GM12878 (cell line): ENCODE measurements around the gene DDX27. TPM values are rescaled to one million over a fixed set of nuclear protein-coding genes. Genes with fewer than 3 reads are reported as not detected.

Experiments used
- ATAC-seq: fragments of 200-7000 bp; cut with Tn5 transposase; 3 replicates; pipeline ENCODE4 v1.9.1; 2020; ENCODE audit warnings: mild to moderate bottlenecking, moderate library complexity
- BruUV-seq: library from RNA; stranded (reverse); fragments of 400-500 nt; replicated peaks from 2 replicates; lab custom pipeline; 2021; lab: Mats Ljungman, UMichigan
- CTCF ChIA-PET: fragments of 300-600 bp; sonication (Branson Sonifier 250); formaldehyde crosslinking; extraction: SDS; loops from one replicate; lab custom pipeline; 2021; ENCODE audit warnings: inconsistent platforms; lab: Yijun Ruan, JAX
- POLR2A ChIA-PET: fragments of 350-600 bp; formaldehyde crosslinking; extraction: SDS; loops from one replicate; lab custom pipeline; 2021; ENCODE audit warnings: inconsistent platforms; lab: Charles Lee
- RAD21 ChIA-PET: fragments of 300-600 bp; sonication (Branson Sonifier 250); formaldehyde crosslinking; loops from one replicate; lab custom pipeline; 2023; ENCODE audit warnings: antibody characterized with exemption; ENCODE audit not compliant: unreplicated experiment; lab: Charles Lee
- SMC1A ChIA-PET: fragments of 300-600 bp; sonication (Branson Sonifier 250); formaldehyde crosslinking; loops from one replicate; lab custom pipeline; 2023; ENCODE audit not compliant: unreplicated experiment, uncharacterized antibody; lab: Charles Lee
- DNase-seq: peaks from one replicate; pipeline ENCODE4 v3.0.0-alpha.2; 2011; ENCODE audit warnings: low read depth, low spot score
- FAIRE-seq: peaks from 3 replicates; lab custom pipeline; 2011; peaks lifted over from hg19 to GRCh38; lab: Jason Lieb, UNC
- H2AFZ ChIP-seq: 2 replicates; pipeline ENCODE4 v1.6.0; 2011; ENCODE audit warnings: low read depth, low read length, control low read depth; ENCODE audit not compliant: control insufficient read depth
- H3K27ac ChIP-seq: 2 replicates; pipeline ENCODE4 v1.5.1; 2011; ENCODE audit warnings: control low read depth; ENCODE audit not compliant: control insufficient read depth, insufficient read depth
- H3K27me3 ChIP-seq, 2 experiments: replicated peaks in 1 of 2; 2 replicates each; pipeline versions ENCODE4 v1.6.0 to v1.6.1; 2011; ENCODE audit warnings: low read length in 1 of 2; ENCODE audit not compliant: control insufficient read depth in 2 of 2, insufficient read depth in 2 of 2
- H3K36me3 ChIP-seq, 2 experiments: 2 replicates each; pipeline ENCODE4 v1.5.1; 2011; ENCODE audit warnings: low read length in 1 of 2; ENCODE audit not compliant: control insufficient read depth in 2 of 2, insufficient read depth in 2 of 2
- H3K4me1 ChIP-seq: 2 replicates; pipeline ENCODE4 v1.6.1; 2011; ENCODE audit warnings: mild to moderate bottlenecking, low read length, moderate library complexity, mixed read lengths; ENCODE audit not compliant: control insufficient read depth, insufficient read depth
- H3K4me2 ChIP-seq: 2 replicates; pipeline ENCODE4 v1.6.0; 2011; ENCODE audit warnings: control low read depth; ENCODE audit not compliant: control insufficient read depth, insufficient read depth
- H3K4me3 ChIP-seq: fragments of 200-600 bp; sonication (generic); 2 replicates; pipeline ENCODE4 v1.5.1; 2016
- H3K79me2 ChIP-seq: 2 replicates; pipeline ENCODE4 v1.6.0; 2011; ENCODE audit warnings: low read length; ENCODE audit not compliant: control insufficient read depth, insufficient read depth
- H3K9ac ChIP-seq: 2 replicates; pipeline ENCODE4 v1.8.0; 2011; ENCODE audit warnings: low read length, control low read depth, mixed read lengths; ENCODE audit not compliant: control insufficient read depth, insufficient read depth
- H3K9me3 ChIP-seq: replicated peaks from 3 replicates; pipeline ENCODE4 v1.5.1; 2011; ENCODE audit warnings: mild to moderate bottlenecking, low read length; ENCODE audit not compliant: control insufficient read depth, insufficient read depth
- H4K20me1 ChIP-seq: 2 replicates; pipeline ENCODE4 v1.6.0; 2011; ENCODE audit not compliant: control insufficient read depth, insufficient read depth
- ATF3 ChIP-seq: IDR thresholded peaks from 2 replicates; pipeline ENCODE4 v1.6.1; 2011; ENCODE audit warnings: low read depth, mild to moderate bottlenecking, low read length, moderate library complexity, borderline replicate concordance; ENCODE audit errors: extremely low read depth
- BCL11A ChIP-seq: IDR thresholded peaks from 2 replicates; pipeline ENCODE4 v1.6.1; 2011; ENCODE audit warnings: low read depth, low read length
- CBX5 ChIP-seq: sonication (generic); IDR thresholded peaks from 2 replicates; pipeline ENCODE4 v1.6.1; 2016; ENCODE audit warnings: low read depth, moderate library complexity, mild to moderate bottlenecking, inconsistent platforms
- CHD2 ChIP-seq: IDR thresholded peaks from 2 replicates; pipeline ENCODE4 v1.6.1; 2011; ENCODE audit warnings: low read depth, low read length, improper control_type of control experiment, borderline replicate concordance
- CHD4 ChIP-seq: fragments of 200-600 bp; sonication (generic); IDR thresholded peaks from 2 replicates; pipeline ENCODE4 v1.6.1; 2016; ENCODE audit warnings: mild to moderate bottlenecking
- CREM ChIP-seq: IDR thresholded peaks from 2 replicates; pipeline ENCODE4 v1.6.1; 2014; ENCODE audit warnings: antibody characterized with exemption, low read depth
- EED ChIP-seq: sonication (generic); IDR thresholded peaks from 2 replicates; pipeline ENCODE4 v1.6.1; 2016; ENCODE audit warnings: antibody characterized with exemption, low read depth
- HSF1 ChIP-seq: fragments of 150-350 bp; IDR thresholded peaks from 2 replicates; pipeline ENCODE4 v1.6.1; 2014; ENCODE audit warnings: mild to moderate bottlenecking, low read depth, low read length
- PML ChIP-seq: IDR thresholded peaks from 2 replicates; pipeline ENCODE4 v1.6.1; 2012; ENCODE audit warnings: low read length, inconsistent platforms
- RBBP5 ChIP-seq: fragments of 200-600 bp; sonication (generic); conservative IDR thresholded peaks from 2 replicates; pipeline ENCODE4 v1.6.1; 2016
- RCOR1 ChIP-seq: conservative IDR thresholded peaks from 2 replicates; pipeline ENCODE4 v1.6.1; 2012; ENCODE audit warnings: low read depth, low read length, improper control_type of control experiment
- SUPT20H ChIP-seq: IDR thresholded peaks from 2 replicates; pipeline ENCODE4 v1.6.1; 2011; ENCODE audit warnings: low read depth, mild to moderate bottlenecking, low read length, moderate library complexity, borderline replicate concordance; ENCODE audit not compliant: control insufficient read depth
- SUZ12 ChIP-seq: fragments of 200-600 bp; sonication (generic); IDR thresholded peaks from one replicate; pipeline ENCODE4 v1.6.1; 2018; ENCODE audit warnings: antibody characterized with exemption, mild to moderate bottlenecking; ENCODE audit not compliant: unreplicated experiment
- TCF3 ChIP-seq: IDR thresholded peaks from 2 replicates; pipeline ENCODE4 v1.6.1; 2012; ENCODE audit warnings: low read depth, mild to moderate bottlenecking, low read length, borderline replicate concordance; ENCODE audit not compliant: insufficient read depth
- YBX1 ChIP-seq: fragments of 450-650 bp; IDR thresholded peaks from 2 replicates; pipeline ENCODE4 v1.6.1; 2016; ENCODE audit warnings: antibody characterized with exemption
- ZNF207 ChIP-seq: fragments of 450-650 bp; IDR thresholded peaks from 2 replicates; pipeline ENCODE4 v1.6.1; 2014; ENCODE audit warnings: antibody characterized with exemption, mild to moderate bottlenecking, borderline replicate concordance
- in situ Hi-C: fragments of 300-500 bp; cut with MboI; formaldehyde crosslinking; loops from 9 replicates; pipeline ENCODE4 v1.14.3; 2018; ENCODE audit warnings: mixed read lengths
- intact Hi-C: fragments of 100-400 bp; cut with micrococcal nuclease; formaldehyde crosslinking; loops from one replicate; pipeline ENCODE4 v1.14.2; 2022; ENCODE audit not compliant: unreplicated experiment
- polyA plus RNA-seq, 11 experiments: library from polyadenylated mRNA; depleted of rRNA in 4 of 11; unstranded in 6 of 11; stranded (reverse) in 5 of 11; fragments of >200 nt; fragmentation: Nextera tagmentation in 4 of 11; fragmentation: Illumina TruSeq in 1 of 11; extraction: Ambion mirVana in 4 of 11; extraction: Trizol in 1 of 11; gene quantifications; 1 replicate in 1 of 11; 2 replicates in 10 of 11; pipeline versions ENCODE4 v1.2.1 to v1.2.3, GENCODE V29; 2011 to 2016; ENCODE audit warnings: inconsistent platforms in 2 of 11, missing spikeins in 2 of 11, low read depth in 1 of 11
- total RNA-seq, 4 experiments: library from RNA; depleted of rRNA in 3 of 4; stranded (reverse); fragments of >200 nt in 3 of 4; fragmentation: Illumina TruSeq in 1 of 4; extraction: Trizol in 1 of 4; gene quantifications; 2 replicates each; pipeline versions ENCODE4 v1.2.1 to v1.2.3, GENCODE V29; 2013 to 2021
- TF ChIP-seq, protein P1 (sequence below): fragments of 450-650 bp; formaldehyde crosslinking; IDR thresholded peaks from 2 replicates; pipeline ENCODE4 v1.4.0; 2020; ENCODE audit warnings: mild to moderate bottlenecking, moderate library complexity
- TF ChIP-seq, protein P2 (sequence below): fragments of 450-650 bp; IDR thresholded peaks from 2 replicates; pipeline ENCODE4 v1.6.1; 2017; ENCODE audit warnings: borderline replicate concordance

DDX27 gene
- total and polyA plus RNA-seq, 10 of the 15 experiments (the other 5 are each of a cell fraction or from before 2014, with no cell fraction given), result 19.8 to 78.8 (median 54.9) TPM

DNA sequence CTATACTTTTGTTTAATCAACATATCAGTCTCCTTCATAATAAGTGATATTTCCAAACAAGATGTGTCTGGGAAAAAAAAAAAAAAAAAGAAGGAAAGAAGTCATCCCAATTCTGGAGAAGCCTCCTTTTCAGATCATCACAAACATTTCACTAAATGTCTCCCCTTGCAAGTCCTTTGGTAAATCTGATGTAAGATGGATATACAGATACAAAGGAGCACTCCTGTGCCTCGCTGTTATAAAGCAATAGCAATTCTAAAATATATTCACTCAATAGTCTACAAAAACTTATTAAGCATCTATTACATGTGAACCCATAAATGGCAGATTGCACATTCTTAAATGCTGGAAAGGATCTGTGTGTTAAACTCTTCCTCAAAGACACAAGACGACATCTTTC, 48.5 kb upstream of the DDX27 start (continued):
- TF ChIP-seq BCL11A (no peak), CBX5 (no peak), RBBP5 (no peak), HSF1 (no peak), ATF3 (no peak), CREM (no peak), EED (no peak), TCF3 (no peak)
- TF ChIP-seq, all 136 proteins: peak for 0

DNA sequence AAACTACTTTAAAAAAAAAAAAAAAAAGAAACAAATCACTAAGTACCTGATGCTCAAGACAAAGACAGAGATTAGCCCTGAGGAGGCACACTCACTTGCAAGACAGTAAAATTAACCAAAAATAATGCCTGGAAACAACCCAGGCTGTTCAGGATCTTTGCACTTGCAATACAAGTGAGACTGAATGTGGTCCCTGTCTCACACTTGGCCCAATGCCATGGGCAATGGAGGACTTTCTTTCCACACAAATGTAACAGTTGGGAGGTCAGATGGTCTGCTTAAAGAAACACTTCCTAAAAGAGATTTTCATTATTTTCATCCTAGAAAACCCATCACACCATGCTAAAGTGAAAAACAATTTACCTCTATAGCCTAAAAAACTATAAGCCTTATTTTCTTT, 47.3 kb upstream of the DDX27 start:
- ATAC-seq (no peak), FAIRE-seq (no peak), DNase-seq (no peak)
- ChIA-PET POLR2A (no interaction called here), SMC1A (interaction anchor here (2.2 kb wide), 1 partner anchor 11 kb away, joined by 14 read pairs; no protein-coding TSS in a partner anchor), RAD21 (interaction anchor here (1.1 kb wide), 1 partner anchor 12 kb away, joined by 3 read pairs; no protein-coding TSS in a partner anchor), CTCF (interaction anchor here (1.4 kb wide), 1 partner anchor 11 kb away, joined by 3 read pairs; no protein-coding TSS in a partner anchor)
- Histone ChIP-seq H3K9ac (no peak overlapping the region), H2AFZ (no peak overlapping the region), H3K4me2 (no peak overlapping the region), H4K20me1 (no peaks in the 10 kb centered on the region), H3K36me3 (peaks cover 0 to 9% of the 10 kb centered on the region in 2 experiments; a peak in 3 of 4 replicates), H3K4me3 (no peak overlapping the region), H3K9me3 (no peaks in the 10 kb centered on the region), H3K79me2 (peaks cover 79% of the 10 kb centered on the region), H3K4me1 (peaks cover 30% of the 10 kb centered on the region), H3K27ac (no peak overlapping the region), H3K27me3 (no peaks in the 10 kb centered on the region)
- intact Hi-C loops, result no loop called here
- TF ChIP-seq SUPT20H, result no peak
- no peak for TF ChIP-seq RCOR1
- no peak for TF ChIP-seq ZNF207
- TF ChIP-seq PML, result no peak
- TF ChIP-seq, protein P1, sequence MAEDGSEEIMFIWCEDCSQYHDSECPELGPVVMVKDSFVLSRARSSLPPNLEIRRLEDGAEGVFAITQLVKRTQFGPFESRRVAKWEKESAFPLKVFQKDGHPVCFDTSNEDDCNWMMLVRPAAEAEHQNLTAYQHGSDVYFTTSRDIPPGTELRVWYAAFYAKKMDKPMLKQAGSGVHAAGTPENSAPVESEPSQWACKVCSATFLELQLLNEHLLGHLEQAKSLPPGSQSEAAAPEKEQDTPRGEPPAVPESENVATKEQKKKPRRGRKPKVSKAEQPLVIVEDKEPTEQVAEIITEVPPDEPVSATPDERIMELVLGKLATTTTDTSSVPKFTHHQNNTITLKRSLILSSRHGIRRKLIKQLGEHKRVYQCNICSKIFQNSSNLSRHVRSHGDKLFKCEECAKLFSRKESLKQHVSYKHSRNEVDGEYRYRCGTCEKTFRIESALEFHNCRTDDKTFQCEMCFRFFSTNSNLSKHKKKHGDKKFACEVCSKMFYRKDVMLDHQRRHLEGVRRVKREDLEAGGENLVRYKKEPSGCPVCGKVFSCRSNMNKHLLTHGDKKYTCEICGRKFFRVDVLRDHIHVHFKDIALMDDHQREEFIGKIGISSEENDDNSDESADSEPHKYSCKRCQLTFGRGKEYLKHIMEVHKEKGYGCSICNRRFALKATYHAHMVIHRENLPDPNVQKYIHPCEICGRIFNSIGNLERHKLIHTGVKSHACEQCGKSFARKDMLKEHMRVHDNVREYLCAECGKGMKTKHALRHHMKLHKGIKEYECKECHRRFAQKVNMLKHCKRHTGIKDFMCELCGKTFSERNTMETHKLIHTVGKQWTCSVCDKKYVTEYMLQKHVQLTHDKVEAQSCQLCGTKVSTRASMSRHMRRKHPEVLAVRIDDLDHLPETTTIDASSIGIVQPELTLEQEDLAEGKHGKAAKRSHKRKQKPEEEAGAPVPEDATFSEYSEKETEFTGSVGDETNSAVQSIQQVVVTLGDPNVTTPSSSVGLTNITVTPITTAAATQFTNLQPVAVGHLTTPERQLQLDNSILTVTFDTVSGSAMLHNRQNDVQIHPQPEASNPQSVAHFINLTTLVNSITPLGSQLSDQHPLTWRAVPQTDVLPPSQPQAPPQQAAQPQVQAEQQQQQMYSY (CRISPR knock-in tag), result no peak
- no peak for TF ChIP-seq YBX1
- no peak for TF ChIP-seq SUZ12
- TF ChIP-seq, protein P2, sequence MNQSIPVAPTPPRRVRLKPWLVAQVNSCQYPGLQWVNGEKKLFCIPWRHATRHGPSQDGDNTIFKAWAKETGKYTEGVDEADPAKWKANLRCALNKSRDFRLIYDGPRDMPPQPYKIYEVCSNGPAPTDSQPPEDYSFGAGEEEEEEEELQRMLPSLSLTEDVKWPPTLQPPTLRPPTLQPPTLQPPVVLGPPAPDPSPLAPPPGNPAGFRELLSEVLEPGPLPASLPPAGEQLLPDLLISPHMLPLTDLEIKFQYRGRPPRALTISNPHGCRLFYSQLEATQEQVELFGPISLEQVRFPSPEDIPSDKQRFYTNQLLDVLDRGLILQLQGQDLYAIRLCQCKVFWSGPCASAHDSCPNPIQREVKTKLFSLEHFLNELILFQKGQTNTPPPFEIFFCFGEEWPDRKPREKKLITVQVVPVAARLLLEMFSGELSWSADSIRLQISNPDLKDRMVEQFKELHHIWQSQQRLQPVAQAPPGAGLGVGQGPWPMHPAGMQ, result no peak
- no peak for TF ChIP-seq CHD2
- no peak for TF ChIP-seq CHD4
- no TSS peak for BruUV-seq
- in situ Hi-C loops, result no loop called here
